ENCODE measurements around the gene DAZAP1. TPM values are rescaled to one million over a fixed set of nuclear protein-coding genes. Genes with fewer than 3 reads are reported as not detected.

DAZAP1 gene
- total RNA-seq, 2 experiments from 2014 or later = 235 to 241 TPM

DNA sequence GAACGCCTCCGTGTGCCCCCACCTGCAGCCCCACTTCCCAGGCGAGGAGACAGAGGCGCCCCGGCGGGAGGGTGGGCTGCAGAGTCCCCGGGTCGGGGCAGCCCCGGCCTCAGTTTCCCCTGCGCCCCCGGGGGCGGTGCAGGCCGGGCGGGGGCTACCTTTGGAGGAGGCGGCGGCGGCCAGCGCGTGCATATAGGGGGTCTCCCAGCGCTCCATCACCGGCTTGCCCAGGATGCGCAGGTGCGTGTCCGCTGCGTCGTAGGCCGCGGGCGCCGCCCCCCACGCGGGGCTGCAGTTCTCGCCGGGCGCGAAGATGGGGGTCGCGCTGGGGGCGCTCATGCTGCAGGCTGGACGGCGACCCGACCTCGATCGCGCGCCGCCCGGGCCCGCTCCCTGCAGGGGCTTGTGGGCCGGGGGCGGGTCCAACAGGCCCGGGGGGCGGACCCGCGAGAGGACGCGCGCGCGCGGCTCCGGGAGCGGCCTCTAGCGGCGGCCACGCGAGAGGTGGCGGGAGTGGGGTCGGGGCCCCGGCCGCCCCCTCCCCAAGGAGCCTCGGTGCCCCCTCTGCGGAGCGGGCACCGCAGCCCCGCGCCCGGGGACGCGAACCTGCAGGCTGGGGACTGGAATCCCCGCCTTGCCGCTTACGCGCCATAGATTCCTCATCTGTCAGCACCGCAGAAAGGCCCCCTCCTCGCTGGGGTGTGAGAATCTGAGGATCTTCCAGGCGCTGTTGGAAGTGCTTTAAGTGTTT lies 6.1 kb upstream of the DAZAP1 start, which contains the start of gene GAMT:
Gene GAMT (minus strand): TSS at position 405 of the 751 bp plus-strand sequence. CDS start 66 bp downstream, at position 339.
- H3K36me3 Mint-ChIP-seq (ENCODE audit: low read depth) = no peaks in the 10 kb centered on the region
- H3K9me3 Mint-ChIP-seq = no peaks in the 10 kb centered on the region
- CTCF ChIA-PET = no interaction called here
- no peaks in the 10 kb centered on the region for H3K27me3 Mint-ChIP-seq
- H3K4me3 Mint-ChIP-seq = peak within 1 kb of the TSS; percentile 69
- peak within 1 kb of the TSS; percentile 46 for H3K27ac Mint-ChIP-seq
- POLR2A ChIA-PET = no interaction called here
- H3K4me1 Mint-ChIP-seq = peaks cover 23% of the 10 kb centered on the region
- DNase-seq = peak; percentile 60

DNA sequence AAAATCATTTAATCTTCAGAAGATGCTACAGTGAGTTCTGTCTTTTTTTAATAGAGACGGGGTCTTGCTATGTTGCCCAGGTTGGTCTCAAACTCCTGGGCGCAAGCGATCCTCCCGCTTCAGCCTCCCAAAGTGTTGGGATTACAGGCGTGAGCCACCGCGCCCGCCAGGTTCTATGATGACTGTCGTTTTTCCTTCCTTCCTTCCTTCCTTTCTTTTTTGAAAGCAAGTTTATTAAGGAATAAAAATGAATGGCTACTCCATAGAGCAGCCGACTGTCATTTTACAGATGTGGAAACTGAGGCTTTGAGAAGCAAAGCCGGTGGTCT lies 5.5 kb upstream of the DAZAP1 start:
- DNase-seq = no peak
- ChIA-PET CTCF (no interaction called here), POLR2A (no interaction called here)
- Mint-ChIP-seq H3K27me3 (no peaks in the 10 kb centered on the region), H3K36me3 (ENCODE audit: low read depth) (no peaks in the 10 kb centered on the region), H3K4me1 (peaks cover 23% of the 10 kb centered on the region), H3K9me3 (no peaks in the 10 kb centered on the region), H3K27ac (peak overlapping the region; percentile 46), H3K4me3 (peak overlapping the region; percentile 51)

DNA sequence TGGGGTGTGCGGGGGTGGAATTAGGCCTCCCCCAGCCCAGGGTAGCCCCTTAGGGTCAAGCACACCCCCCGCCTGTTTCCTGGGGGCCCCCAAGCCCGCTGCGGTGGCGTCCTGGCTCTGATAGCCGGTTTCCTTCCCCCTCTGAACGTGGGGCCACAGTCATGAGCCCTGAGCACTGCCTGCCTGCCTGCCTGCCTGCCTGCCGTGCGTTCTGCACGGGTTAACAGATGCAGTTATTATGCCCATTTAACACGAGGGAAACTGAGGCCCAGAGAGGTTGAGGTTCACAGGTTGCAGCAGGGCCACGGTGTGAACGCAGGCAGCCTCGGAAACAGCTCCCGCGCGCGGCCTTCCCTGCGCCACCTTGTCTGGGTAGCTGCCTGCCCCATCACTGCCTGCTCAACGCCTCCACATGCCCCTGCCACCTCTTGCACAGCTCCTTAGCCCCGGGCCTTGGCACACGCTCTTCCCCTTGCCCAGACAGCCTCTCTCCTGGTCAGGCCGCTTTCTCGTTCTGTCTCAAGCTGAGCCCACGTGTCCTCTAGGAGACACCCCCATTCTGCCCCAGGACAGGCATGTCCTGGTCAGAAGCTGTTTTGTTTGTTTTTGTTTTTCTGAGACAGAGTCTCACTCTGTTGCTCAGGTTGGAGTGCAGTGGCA lies 4.8 kb upstream of the DAZAP1 start:
- DNase-seq = no peak
- no peaks in the 10 kb centered on the region for H3K9me3 Mint-ChIP-seq
- H3K4me3 Mint-ChIP-seq = peak overlapping the region; percentile 59
- CTCF ChIA-PET = interaction anchor here (0.5 to 0.7 kb wide), 2 partner anchors 472 to 690 kb away, joined by 3 to 4 read pairs; no protein-coding TSS in a partner anchor
- H3K4me1 Mint-ChIP-seq = peaks cover 23% of the 10 kb centered on the region
- H3K36me3 Mint-ChIP-seq (ENCODE audit: low read depth) = no peaks in the 10 kb centered on the region
- no peak overlapping the region for H3K27ac Mint-ChIP-seq
- no peaks in the 10 kb centered on the region for H3K27me3 Mint-ChIP-seq
- POLR2A ChIA-PET = interaction anchor here (0.7 kb wide), 1 partner anchor 327 kb away, joined by 3 read pairs; no protein-coding TSS in a partner anchor

DNA sequence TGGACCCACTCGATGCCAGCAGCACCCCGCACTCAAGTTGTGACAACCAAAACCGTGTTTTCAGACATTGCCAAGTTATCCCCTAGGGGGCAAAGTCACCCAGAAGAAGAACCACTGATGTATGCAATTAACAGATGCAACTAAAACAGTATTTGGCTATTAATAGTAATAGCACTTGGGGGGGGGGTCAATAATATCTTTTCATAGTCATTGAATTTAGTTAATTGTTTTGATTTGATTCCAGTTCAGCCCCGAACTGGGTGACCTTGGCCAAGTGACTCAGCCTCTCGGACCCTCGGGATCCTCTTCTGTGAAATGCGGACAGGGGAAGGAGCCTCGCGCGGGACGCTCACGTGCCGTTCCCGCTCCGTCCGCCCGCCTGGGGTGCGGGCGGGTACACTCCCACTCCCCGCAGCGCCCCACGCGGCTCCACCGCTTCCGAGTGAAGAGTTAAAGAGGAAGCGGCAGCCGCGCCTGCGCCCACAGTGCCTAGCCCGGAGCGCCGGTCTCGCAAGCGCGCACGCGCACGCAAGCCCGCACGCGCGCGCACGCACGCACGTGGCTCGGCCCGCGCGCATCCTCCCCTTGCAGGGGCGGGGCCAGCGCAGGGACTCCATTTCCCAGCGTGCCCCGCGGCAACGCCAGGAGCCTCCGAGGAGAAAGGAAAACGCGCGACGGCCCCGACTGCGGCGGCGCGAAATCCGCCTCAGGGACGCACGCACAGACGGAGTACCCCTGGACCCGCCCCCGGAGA lies 435 bp upstream of the DAZAP1 start:
- DNase-seq = peak; percentile 98
- peaks cover 46% of the 10 kb centered on the region for H3K4me1 Mint-ChIP-seq
- H3K27ac Mint-ChIP-seq = peak overlapping the region; percentile 89
- POLR2A ChIA-PET = no interaction called here
- H3K27me3 Mint-ChIP-seq = no peaks in the 10 kb centered on the region
- CTCF ChIA-PET = no interaction called here
- peaks cover 23% of the 10 kb centered on the region for H3K36me3 Mint-ChIP-seq (ENCODE audit: low read depth)
- H3K9me3 Mint-ChIP-seq = no peaks in the 10 kb centered on the region
- peak overlapping the region; percentile 71 for H3K4me3 Mint-ChIP-seq

DNA sequence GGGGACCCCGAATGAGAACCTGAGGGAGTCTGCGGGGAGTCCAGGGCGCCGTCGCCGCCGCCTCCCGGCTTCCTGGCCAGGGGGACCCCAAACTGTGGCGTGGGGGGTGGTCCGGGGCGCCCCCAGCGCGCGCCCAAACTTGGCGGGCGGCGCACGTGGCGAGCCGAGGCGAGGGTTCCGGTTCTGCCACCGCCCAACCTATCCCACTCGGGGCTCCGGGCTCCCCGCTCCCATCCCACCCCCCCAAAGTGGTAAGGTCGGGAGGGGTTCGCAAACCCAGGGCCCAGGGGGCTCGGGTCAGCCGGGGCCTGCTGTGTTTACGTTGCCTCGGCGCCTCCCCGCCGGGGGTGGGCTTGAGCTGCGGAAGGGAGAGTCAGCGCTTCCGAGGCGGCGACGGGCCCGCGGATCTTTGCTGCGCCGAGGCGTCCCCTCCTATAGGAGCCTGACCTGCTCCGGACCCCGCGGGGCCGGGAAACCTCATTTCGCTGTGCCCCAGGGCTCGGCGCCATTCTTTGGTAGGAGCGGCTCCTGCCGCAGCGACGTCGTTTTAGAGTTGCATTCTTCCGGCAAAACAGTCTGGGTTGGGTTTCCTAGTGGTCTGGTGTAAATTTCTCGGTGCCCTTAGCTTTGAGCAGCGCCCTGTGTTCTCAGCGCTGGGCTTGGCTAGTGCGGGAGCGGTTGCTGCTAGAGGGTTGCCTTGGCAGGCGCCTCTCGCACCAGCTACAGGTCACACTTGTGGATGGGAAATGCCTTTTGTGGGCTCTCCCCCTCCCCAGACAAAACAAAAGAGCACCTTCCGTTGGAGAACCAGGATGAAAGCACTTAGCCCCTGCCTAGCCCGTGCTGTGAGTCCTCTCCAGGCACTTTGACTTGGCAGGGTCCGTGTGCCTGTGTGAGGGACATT lies 1.2 kb downstream of the DAZAP1 start:
- ChIA-PET POLR2A (interaction anchor here (1.0 kb wide), 1 partner anchor 29 kb away, joined by 3 read pairs; no protein-coding TSS in a partner anchor), CTCF (interaction anchor here (0.5 to 1.5 kb wide), 3 partner anchors 25 to 1972 kb away, joined by 3 to 5 read pairs (median 4); partner anchors contain the start of gene NDUFS7)
- peaks cover 24% of the 10 kb centered on the region for H3K36me3 Mint-ChIP-seq (ENCODE audit: low read depth)

DNA sequence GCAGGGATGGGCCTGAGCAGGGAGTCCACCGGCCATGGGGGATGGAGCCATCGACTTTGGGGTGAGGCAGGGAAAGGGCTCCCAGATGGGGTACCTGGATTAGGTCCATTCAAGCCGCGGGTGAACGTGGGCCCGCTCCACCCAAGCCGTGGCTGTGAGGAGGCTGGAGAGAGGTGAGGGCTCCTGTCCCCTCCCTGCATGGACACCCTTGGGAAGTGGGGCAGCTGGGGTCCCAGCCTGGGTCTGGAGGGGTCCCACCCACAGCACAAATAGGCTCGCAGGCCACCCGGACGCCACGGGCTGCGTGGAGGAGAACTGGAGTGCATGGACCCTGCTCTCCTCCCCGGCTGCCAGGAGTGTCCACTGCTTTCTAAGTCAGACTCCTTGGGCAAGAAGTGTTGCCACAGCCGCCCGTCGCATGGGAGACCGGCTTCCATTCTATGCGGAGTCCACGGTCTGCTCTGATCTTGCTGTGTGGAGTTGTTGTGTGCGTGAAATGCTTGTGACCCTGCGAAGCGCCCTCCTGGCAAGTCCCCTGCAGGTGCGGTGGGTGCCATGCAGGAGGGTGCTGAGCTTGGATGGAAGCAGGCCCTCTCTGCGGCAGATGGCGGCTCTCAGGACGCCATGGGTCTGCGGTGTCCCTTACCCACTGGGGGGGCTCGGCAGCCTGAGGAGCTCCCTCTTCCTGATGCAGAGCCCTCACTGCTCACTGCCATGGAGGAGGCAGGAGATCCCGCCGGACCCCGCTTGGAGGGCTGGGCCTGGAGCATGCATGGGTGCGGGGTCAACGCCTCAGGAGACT lies 2.0 kb downstream of the DAZAP1 start:
- Mint-ChIP-seq H3K27me3 (no peaks in the 10 kb centered on the region), H3K27ac (peak overlapping the region; percentile 94), H3K4me1 (peaks cover 46% of the 10 kb centered on the region), H3K36me3 (ENCODE audit: low read depth) (peaks cover 24% of the 10 kb centered on the region), H3K9me3 (no peaks in the 10 kb centered on the region), H3K4me3 (peak overlapping the region; percentile 92)
- POLR2A ChIA-PET = interaction anchor here (0.6 to 1.0 kb wide), 2 partner anchors 23 to 28 kb away, joined by 3 read pairs; no protein-coding TSS in a partner anchor
- DNase-seq = no peak
- CTCF ChIA-PET = interaction anchor here (1.5 kb wide), 2 partner anchors 26 to 28 kb away, joined by 3 to 4 read pairs; partner anchors contain the start of gene NDUFS7

More for the DNA sequence above, 1.2 kb downstream of the DAZAP1 start:
- Mint-ChIP-seq H3K4me3 (peak overlapping the region; percentile 92), H3K27me3 (no peaks in the 10 kb centered on the region), H3K27ac (peak overlapping the region; percentile 94), H3K9me3 (no peaks in the 10 kb centered on the region), H3K4me1 (peaks cover 46% of the 10 kb centered on the region)
- peak; percentile 65 for DNase-seq

DNA sequence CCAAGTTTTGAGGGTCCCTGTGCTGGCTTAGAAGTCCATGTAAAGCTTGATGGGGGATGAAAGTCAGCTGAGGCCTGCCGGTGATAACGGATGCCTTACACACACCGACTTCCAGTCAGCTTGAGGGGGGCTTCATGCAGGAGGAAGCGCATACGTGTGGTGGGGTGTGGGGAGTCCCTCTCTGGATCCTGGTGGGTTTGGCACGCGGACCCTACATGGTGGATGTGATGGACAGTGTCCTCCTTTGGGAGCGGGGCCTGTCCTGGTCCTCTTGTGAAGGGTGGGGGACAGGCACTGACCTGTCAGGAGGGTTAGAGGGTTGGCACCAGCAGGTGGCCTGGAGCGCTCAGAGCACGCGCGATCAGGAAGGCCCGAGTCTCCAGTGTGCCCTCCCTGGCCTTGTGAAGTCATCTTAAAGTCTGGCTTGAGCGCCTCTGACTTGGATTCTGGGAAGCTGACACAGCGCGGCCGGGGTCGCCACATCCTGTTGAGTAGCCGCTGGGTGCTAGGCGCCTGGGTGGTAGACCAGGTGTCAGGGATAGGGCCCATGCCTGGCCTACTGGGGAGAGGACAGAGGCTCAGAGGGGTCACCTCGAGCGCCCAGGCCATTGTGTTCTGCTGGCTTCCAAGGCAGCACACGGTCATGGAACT lies 2.9 kb downstream of the DAZAP1 start:
- peak overlapping the region; percentile 76 for H3K27ac Mint-ChIP-seq
- ChIA-PET CTCF (interaction anchor here (1.5 kb wide), 2 partner anchors 27 kb away, joined by 3 to 4 read pairs; partner anchors contain the start of gene NDUFS7), POLR2A (no interaction called here)
- H3K36me3 Mint-ChIP-seq (ENCODE audit: low read depth) = peaks cover 26% of the 10 kb centered on the region
- H3K4me1 Mint-ChIP-seq = peaks cover 51% of the 10 kb centered on the region
- H3K4me3 Mint-ChIP-seq = peak overlapping the region; percentile 92
- H3K27me3 Mint-ChIP-seq = no peaks in the 10 kb centered on the region
- no peaks in the 10 kb centered on the region for H3K9me3 Mint-ChIP-seq
- DNase-seq = no peak

DNA sequence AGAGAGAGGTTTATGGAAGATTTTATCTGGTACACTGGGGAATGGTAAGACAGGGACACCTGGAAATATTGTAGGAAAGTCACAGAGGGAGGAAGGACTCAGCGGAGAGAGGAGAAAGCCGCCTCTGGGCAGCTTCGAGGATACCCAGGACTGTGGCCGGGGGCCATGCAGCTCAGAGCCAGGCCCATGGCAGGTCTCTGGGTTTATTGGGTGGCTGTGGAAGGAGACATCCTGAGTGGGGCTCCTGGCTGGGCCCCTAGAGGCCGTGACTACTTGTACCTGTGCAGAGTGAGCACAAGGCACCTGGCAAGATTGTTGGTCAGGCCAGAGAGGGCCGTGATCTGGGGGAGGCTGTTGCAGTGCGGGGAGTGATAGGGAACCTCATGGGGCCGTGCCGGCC lies 3.4 kb downstream of the DAZAP1 start:
- ChIA-PET POLR2A (no interaction called here), CTCF (no interaction called here)
- H3K27ac Mint-ChIP-seq = peak overlapping the region; percentile 76
- H3K27me3 Mint-ChIP-seq = no peaks in the 10 kb centered on the region
- H3K4me1 Mint-ChIP-seq = peaks cover 56% of the 10 kb centered on the region
- DNase-seq = no peak
- H3K4me3 Mint-ChIP-seq = peak overlapping the region; percentile 55
- peaks cover 26% of the 10 kb centered on the region for H3K36me3 Mint-ChIP-seq (ENCODE audit: low read depth)
- H3K9me3 Mint-ChIP-seq = no peaks in the 10 kb centered on the region

DNA sequence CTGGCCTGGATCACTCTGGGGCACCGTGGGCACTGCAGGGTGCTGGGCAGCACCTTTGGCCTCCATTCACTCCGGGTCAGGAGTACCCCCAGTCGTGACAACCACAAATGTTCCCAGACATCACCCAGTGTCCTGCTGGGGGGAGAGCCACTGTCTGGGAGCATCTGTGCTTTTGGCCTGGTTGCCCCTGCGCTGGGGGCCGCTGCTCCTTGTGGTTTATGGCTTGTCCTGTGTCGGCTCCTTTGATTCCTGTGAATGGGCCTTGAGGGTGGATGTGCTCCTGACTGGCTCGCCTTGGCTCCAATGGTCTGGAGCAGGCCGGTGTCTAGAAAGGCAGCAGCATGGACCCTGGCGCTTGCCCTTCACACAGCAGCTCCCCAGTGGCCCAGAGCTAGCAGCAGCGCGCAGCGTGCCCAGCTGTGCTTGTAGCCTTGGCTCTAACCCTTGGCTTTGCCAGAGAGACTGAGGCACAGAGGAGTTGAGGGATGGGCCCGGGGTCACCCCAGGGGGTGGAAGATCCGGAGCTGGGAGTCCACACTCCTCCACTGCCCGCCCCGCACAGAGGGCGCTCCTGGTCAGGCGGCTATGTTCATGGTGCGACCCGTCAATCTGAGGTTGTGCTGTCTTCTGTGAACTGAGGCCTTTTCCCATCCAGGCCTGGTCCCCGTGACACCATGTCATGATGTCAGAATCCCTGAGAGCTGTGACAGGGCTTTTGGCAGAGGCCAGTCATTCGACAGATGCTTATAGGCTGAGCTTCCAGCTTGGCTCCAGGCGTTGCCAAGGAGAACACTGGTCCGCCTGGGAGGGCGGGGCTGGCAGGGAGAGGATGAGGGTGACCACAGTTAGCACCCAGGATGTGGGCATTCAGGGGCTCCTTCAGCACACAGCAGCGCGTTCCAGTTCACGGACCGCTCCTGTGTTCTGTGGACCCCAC lies 4.1 kb downstream of the DAZAP1 start:
- Mint-ChIP-seq H3K27me3 (no peaks in the 10 kb centered on the region), H3K4me1 (peaks cover 53% of the 10 kb centered on the region), H3K36me3 (ENCODE audit: low read depth) (peaks cover 26% of the 10 kb centered on the region), H3K27ac (peak overlapping the region; percentile 81), H3K4me3 (peak overlapping the region; percentile 25), H3K9me3 (no peaks in the 10 kb centered on the region)
- ChIA-PET CTCF (interaction anchor here (0.9 kb wide), 1 partner anchor 9 kb away, joined by 3 read pairs; no protein-coding TSS in a partner anchor), POLR2A (no interaction called here)
- DNase-seq = peak; percentile 35

DNA sequence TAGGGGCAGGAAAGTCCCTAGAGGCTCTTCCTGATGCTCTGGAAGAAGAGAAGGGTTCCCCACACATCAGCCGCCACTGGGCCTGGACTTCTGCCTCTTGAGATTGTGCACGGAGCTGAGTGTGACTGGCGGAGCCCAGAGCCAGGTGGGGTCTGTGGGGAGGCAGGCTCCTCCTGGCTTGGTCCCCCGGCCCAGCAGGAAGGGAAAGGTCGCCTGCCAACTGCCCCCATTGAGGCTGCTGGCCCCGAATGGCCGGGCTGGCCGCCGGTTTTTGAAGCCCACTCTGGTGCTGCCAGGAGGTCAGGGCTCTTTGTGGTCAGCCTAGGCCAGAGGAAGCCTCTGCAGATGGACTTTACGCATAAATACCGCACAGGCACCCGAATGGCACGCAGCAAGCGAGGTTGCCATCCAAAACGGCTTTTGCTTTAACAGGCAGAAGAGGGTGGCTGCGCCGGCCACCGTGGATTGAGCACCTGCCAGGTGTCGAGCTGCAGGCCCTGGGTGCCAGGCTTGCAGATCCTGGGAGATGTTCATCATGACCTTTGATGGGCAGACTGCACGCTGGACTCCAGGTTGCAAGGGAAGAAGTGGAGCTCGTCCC lies 5.0 kb downstream of the DAZAP1 start:
- no peaks in the 10 kb centered on the region for H3K27me3 Mint-ChIP-seq
- DNase-seq = no peak
- peak overlapping the region; percentile 81 for H3K27ac Mint-ChIP-seq
- no peaks in the 10 kb centered on the region for H3K9me3 Mint-ChIP-seq
- ChIA-PET POLR2A (no interaction called here), CTCF (interaction anchor here (0.6 to 1.4 kb wide), 3 partner anchors 8 to 334 kb away, joined by 3 to 4 read pairs (median 3); no protein-coding TSS in a partner anchor)
- peaks cover 30% of the 10 kb centered on the region for H3K36me3 Mint-ChIP-seq (ENCODE audit: low read depth)
- no peak overlapping the region for H3K4me3 Mint-ChIP-seq
- H3K4me1 Mint-ChIP-seq = peaks cover 48% of the 10 kb centered on the region

All from activated CD4-positive, alpha-beta T cell treated with anti-CD3 and anti-CD28 coated beads, Interleukin-2, amount 10 ng/mL, durations not matched to agents 7 days and 5 days (primary cell).